HEK293 (cell line): ENCODE measurements around the gene MRPL54.

Experiments used
- CTCF ChIA-PET: fragments of 350-600 bp; formaldehyde crosslinking; extraction: SDS; loops from one replicate; lab custom pipeline; 2021; ENCODE audit warnings: antibody characterized with exemption; lab: Yijun Ruan, JAX
- POLR2A ChIA-PET: fragments of 300-600 bp; formaldehyde crosslinking; extraction: SDS; loops from one replicate; lab custom pipeline; 2020; ENCODE audit warnings: antibody characterized with exemption, inconsistent platforms; lab: Yijun Ruan, JAX
- H3K27ac ChIP-seq: fragments of 200-500 bp; sonication (Bioruptor generic); 2 replicates; pipeline ENCODE4 v1.5.1; 2014; ENCODE audit warnings: low read depth, low read length, control low read depth, inconsistent platforms; ENCODE audit errors: extremely low read depth
- H3K36me3 ChIP-seq, 2 experiments: fragments of 200-500 bp in 1 of 2; sonication (Bioruptor generic) in 1 of 2; 1 replicate in 1 of 2; 2 replicates in 1 of 2; pipeline ENCODE4 v1.5.1; 2014 to 2017; ENCODE audit warnings: inconsistent platforms in 2 of 2, low read length in 2 of 2; ENCODE audit not compliant: control insufficient read depth in 2 of 2, insufficient read depth in 1 of 2
- H3K4me1 ChIP-seq: fragments of 200-500 bp; sonication (Bioruptor generic); 2 replicates; pipeline ENCODE4 v1.5.1; 2014; ENCODE audit warnings: mild to moderate bottlenecking, low read length, inconsistent platforms; ENCODE audit not compliant: control insufficient read depth, insufficient read depth
- H3K4me3 ChIP-seq: 2 replicates; pipeline ENCODE4 v1.5.1; 2011; ENCODE audit warnings: low read depth, mild to moderate bottlenecking, control low read depth, low read length, moderate library complexity
- H3K9me3 ChIP-seq: fragments of 200-500 bp; sonication (Bioruptor generic); 2 replicates; pipeline ENCODE4 v1.5.1; 2014; ENCODE audit warnings: low read depth, low read length, inconsistent platforms; ENCODE audit not compliant: control insufficient read depth, insufficient read depth
- ELK4 ChIP-seq: IDR thresholded peaks from 2 replicates; pipeline ENCODE4 v1.6.1; 2011; ENCODE audit warnings: mild to moderate bottlenecking, low read depth, low read length, borderline replicate concordance
- GFI1B ChIP-seq: fragments of 450-650 bp; formaldehyde crosslinking; IDR thresholded peaks from 2 replicates; pipeline ENCODE4 v1.5.1; 2016; ENCODE audit warnings: missing biosample characterization, missing genetic modification characterization
- GLIS1 ChIP-seq: fragments of 450-650 bp; formaldehyde crosslinking; IDR thresholded peaks from 2 replicates; pipeline ENCODE4 v1.5.1; 2016; ENCODE audit warnings: missing biosample characterization, missing genetic modification characterization
- KLF16 ChIP-seq: fragments of 450-650 bp; formaldehyde crosslinking; IDR thresholded peaks from 2 replicates; pipeline ENCODE4 v1.5.1; 2017; ENCODE audit warnings: missing biosample characterization, missing genetic modification characterization
- PRDM6 ChIP-seq: fragments of 450-650 bp; formaldehyde crosslinking; IDR thresholded peaks from 2 replicates; pipeline ENCODE4 v1.5.1; 2017; ENCODE audit warnings: missing biosample characterization, missing genetic modification characterization
- SP2 ChIP-seq: fragments of 450-650 bp; formaldehyde crosslinking; IDR thresholded peaks from 2 replicates; pipeline ENCODE4 v1.5.1; 2016; ENCODE audit warnings: missing biosample characterization, missing genetic modification characterization
- ZNF510 ChIP-seq: fragments of 450-650 bp; formaldehyde crosslinking; IDR thresholded peaks from 2 replicates; pipeline ENCODE4 v1.5.1; 2018; ENCODE audit warnings: mild to moderate bottlenecking, missing genetic modification characterization, missing biosample characterization; ENCODE audit not compliant: insufficient replicate concordance
- ZNF544 ChIP-seq: fragments of 450-650 bp; formaldehyde crosslinking; IDR thresholded peaks from 2 replicates; pipeline ENCODE4 v1.5.0; 2017; ENCODE audit warnings: missing biosample characterization, missing genetic modification characterization
- ZNF658 ChIP-seq: fragments of 450-650 bp; formaldehyde crosslinking; IDR thresholded peaks from 2 replicates; pipeline ENCODE4; 2016; ENCODE audit warnings: missing biosample characterization, missing genetic modification characterization
- ZNF785 ChIP-seq: fragments of 450-650 bp; formaldehyde crosslinking; IDR thresholded peaks from 2 replicates; pipeline ENCODE4 v1.5.1; 2016; ENCODE audit warnings: missing biosample characterization, missing genetic modification characterization
- ZNF830 ChIP-seq: fragments of 450-650 bp; IDR thresholded peaks from 2 replicates; pipeline ENCODE4 v1.5.0; 2018; ENCODE audit warnings: missing biosample characterization, missing genetic modification characterization, low read depth, mild to moderate bottlenecking, moderate library complexity
- ZSCAN23 ChIP-seq: fragments of 450-650 bp; formaldehyde crosslinking; IDR thresholded peaks from 2 replicates; pipeline ENCODE4 v1.5.1; 2016; ENCODE audit warnings: missing biosample characterization, missing genetic modification characterization
- TF ChIP-seq, protein P1 (sequence below): fragments of 450-650 bp; formaldehyde crosslinking; optimal IDR thresholded peaks from 2 replicates; pipeline ENCODE3; 2016; ENCODE audit warnings: missing biosample characterization, mild to moderate bottlenecking, missing genetic modification characterization
- TF ChIP-seq, protein P2 (sequence below): fragments of 450-650 bp; formaldehyde crosslinking; IDR thresholded peaks from 2 replicates; pipeline ENCODE4 v1.5.1; 2016; ENCODE audit warnings: missing biosample characterization, missing genetic modification characterization
- TF ChIP-seq, protein P3 (sequence below): fragments of 450-650 bp; formaldehyde crosslinking; IDR thresholded peaks from 2 replicates; pipeline ENCODE4 v1.5.1; 2016; ENCODE audit warnings: missing biosample characterization, missing genetic modification characterization

Gene MRPL54

GRCh38 chr19:3762501-3763459 lies at the start of gene MRPL54 (continued):
- TF ChIP-seq KLF16 (tag by site-specific recombination) (peak; percentile 53; the same call in 1 of the 2 replicates), ZNF785 (tag by site-specific recombination) (no peak)

DNA sequence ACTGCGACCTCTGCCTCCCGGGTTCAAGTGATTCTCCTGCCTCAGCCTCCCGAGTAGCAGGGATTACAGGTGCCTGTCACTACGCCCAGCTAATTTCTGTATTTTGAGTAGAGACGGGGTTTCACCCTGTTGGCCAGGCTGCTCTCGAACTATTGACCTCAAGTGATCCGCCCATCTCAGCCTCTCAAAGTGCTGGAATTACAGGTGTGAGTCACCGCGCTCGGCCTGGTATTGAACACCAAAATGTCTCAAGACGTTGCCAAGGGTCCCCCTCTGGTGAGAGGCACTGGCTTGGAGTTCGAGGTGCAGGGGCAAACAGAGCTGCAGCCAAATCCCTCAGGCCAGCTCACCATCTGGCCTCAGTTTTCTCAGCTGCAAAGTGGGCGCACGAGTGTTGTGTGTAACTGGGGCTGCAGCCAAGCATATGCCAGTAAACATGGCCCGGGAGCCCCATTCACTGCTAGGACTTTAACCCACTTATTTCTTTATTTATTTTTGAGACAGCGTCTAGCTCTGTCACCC lies 46.3 kb upstream of the MRPL54 start:
- no peaks in the 10 kb centered on the region for H3K4me1 ChIP-seq
- ChIA-PET CTCF (interaction anchor here (0.6 to 1.9 kb wide), 4 partner anchors 9 to 252 kb away, joined by 3 to 7 read pairs (median 4); no protein-coding TSS in a partner anchor), POLR2A (no interaction called here)
- no peaks in the 10 kb centered on the region for H3K36me3 ChIP-seq
- no peak overlapping the region for H3K4me3 ChIP-seq
- H3K9me3 ChIP-seq, result no peaks in the 10 kb centered on the region
- H3K27ac ChIP-seq, result no peak overlapping the region
- TF ChIP-seq SP2 (tag by site-specific recombination) (no peak), ZNF830 (no peak), PRDM6 (tag by site-specific recombination) (no peak), GFI1B (tag by site-specific recombination) (no peak), ZNF658 (tag by site-specific recombination) (no peak), ZNF544 (tag by site-specific recombination) (no peak), ELK4 (no peak), ZNF510 (tag by site-specific recombination) (no peak), GLIS1 (no peak), ZSCAN23 (tag by site-specific recombination) (no peak)
- TF ChIP-seq, protein P1, sequence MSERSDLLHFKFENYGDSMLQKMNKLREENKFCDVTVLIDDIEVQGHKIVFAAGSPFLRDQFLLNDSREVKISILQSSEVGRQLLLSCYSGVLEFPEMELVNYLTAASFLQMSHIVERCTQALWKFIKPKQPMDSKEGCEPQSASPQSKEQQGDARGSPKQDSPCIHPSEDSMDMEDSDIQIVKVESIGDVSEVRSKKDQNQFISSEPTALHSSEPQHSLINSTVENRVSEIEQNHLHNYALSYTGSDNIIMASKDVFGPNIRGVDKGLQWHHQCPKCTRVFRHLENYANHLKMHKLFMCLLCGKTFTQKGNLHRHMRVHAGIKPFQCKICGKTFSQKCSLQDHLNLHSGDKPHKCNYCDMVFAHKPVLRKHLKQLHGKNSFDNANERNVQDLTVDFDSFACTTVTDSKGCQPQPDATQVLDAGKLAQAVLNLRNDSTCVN (tag by site-specific recombination), result no peak
- TF ChIP-seq, protein P2, sequence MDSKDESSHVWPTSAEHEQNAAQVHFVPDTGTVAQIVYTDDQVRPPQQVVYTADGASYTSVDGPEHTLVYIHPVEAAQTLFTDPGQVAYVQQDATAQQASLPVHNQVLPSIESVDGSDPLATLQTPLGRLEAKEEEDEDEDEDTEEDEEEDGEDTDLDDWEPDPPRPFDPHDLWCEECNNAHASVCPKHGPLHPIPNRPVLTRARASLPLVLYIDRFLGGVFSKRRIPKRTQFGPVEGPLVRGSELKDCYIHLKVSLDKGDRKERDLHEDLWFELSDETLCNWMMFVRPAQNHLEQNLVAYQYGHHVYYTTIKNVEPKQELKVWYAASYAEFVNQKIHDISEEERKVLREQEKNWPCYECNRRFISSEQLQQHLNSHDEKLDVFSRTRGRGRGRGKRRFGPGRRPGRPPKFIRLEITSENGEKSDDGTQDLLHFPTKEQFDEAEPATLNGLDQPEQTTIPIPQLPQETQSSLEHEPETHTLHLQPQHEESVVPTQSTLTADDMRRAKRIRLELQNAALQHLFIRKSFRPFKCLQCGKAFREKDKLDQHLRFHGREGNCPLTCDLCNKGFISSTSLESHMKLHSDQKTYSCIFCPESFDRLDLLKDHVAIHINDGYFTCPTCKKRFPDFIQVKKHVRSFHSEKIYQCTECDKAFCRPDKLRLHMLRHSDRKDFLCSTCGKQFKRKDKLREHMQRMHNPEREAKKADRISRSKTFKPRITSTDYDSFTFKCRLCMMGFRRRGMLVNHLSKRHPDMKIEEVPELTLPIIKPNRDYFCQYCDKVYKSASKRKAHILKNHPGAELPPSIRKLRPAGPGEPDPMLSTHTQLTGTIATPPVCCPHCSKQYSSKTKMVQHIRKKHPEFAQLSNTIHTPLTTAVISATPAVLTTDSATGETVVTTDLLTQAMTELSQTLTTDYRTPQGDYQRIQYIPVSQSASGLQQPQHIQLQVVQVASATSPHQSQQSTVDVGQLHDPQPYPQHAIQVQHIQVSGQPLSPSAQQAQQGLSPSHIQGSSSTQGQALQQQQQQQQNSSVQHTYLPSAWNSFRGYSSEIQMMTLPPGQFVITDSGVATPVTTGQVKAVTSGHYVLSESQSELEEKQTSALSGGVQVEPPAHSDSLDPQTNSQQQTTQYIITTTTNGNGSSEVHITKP, result no peak
- TF ChIP-seq, protein P3, sequence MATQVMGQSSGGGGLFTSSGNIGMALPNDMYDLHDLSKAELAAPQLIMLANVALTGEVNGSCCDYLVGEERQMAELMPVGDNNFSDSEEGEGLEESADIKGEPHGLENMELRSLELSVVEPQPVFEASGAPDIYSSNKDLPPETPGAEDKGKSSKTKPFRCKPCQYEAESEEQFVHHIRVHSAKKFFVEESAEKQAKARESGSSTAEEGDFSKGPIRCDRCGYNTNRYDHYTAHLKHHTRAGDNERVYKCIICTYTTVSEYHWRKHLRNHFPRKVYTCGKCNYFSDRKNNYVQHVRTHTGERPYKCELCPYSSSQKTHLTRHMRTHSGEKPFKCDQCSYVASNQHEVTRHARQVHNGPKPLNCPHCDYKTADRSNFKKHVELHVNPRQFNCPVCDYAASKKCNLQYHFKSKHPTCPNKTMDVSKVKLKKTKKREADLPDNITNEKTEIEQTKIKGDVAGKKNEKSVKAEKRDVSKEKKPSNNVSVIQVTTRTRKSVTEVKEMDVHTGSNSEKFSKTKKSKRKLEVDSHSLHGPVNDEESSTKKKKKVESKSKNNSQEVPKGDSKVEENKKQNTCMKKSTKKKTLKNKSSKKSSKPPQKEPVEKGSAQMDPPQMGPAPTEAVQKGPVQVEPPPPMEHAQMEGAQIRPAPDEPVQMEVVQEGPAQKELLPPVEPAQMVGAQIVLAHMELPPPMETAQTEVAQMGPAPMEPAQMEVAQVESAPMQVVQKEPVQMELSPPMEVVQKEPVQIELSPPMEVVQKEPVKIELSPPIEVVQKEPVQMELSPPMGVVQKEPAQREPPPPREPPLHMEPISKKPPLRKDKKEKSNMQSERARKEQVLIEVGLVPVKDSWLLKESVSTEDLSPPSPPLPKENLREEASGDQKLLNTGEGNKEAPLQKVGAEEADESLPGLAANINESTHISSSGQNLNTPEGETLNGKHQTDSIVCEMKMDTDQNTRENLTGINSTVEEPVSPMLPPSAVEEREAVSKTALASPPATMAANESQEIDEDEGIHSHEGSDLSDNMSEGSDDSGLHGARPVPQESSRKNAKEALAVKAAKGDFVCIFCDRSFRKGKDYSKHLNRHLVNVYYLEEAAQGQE (tag by site-specific recombination), result no peak
